Forelimb muscle (tissue), 1 donor: ENCODE results near the gene SIX5. TPM values are rescaled to one million over a fixed set of nuclear protein-coding genes. Genes with fewer than 3 reads are reported as not detected.

Experiments
- polyA plus RNA-seq: library from polyadenylated mRNA; unstranded; fragments of 120-200 nt; gene quantifications from one replicate; pipeline ENCODE4 v1.2.1, GENCODE V29; 2013; ENCODE audit not compliant: insufficient read length

The SIX5 gene
- polyA plus RNA-seq, 1 donor, result 19.0 TPM

Other genes with a start within 250 kb of the SIX5 start
- gene OPA3, start 184.4 kb downstream of the SIX5 start, polyA plus RNA-seq, result 7.2 TPM
- 1.5 TPM for gene GPR4, start 167.0 kb downstream of the SIX5 start, polyA plus RNA-seq
- 8.9 TPM for gene EML2, start 129.9 kb downstream of the SIX5 start, polyA plus RNA-seq
- gene GIPR, start 101.0 kb downstream of the SIX5 start, polyA plus RNA-seq, result 0.15 TPM
- 268 TPM for gene SNRPD2, start 77.3 kb downstream of the SIX5 start, polyA plus RNA-seq
- gene QPCTL, start 76.6 kb downstream of the SIX5 start, polyA plus RNA-seq, result 4.4 TPM
- 13.5 TPM for gene FBXO46, start 38.4 kb downstream of the SIX5 start, polyA plus RNA-seq
- gene MEIOSIN, start 35.8 kb downstream of the SIX5 start, polyA plus RNA-seq, result not detected
- gene DMPK, start 13.2 kb upstream of the SIX5 start, polyA plus RNA-seq, result 382 TPM
- 46.3 TPM for gene DMWD, start 23.6 kb upstream of the SIX5 start, polyA plus RNA-seq
- gene RSPH6A, start 46.1 kb upstream of the SIX5 start, polyA plus RNA-seq, result not detected
- 34.5 TPM for gene SYMPK, start 93.9 kb upstream of the SIX5 start, polyA plus RNA-seq
- not detected for gene FOXA3, start 95.1 kb upstream of the SIX5 start, polyA plus RNA-seq
- 17.3 TPM for gene IRF2BP1, start 116.9 kb upstream of the SIX5 start, polyA plus RNA-seq
- gene MYPOP, start 133.4 kb upstream of the SIX5 start, polyA plus RNA-seq, result 4.9 TPM
- gene NANOS2, start 145.5 kb upstream of the SIX5 start, polyA plus RNA-seq, result not detected
- gene NOVA2, start 204.6 kb upstream of the SIX5 start, polyA plus RNA-seq, result 3.6 TPM
- 6.9 TPM for gene CCDC61, start 226.2 kb upstream of the SIX5 start, polyA plus RNA-seq